A204.1 (cell line): ENCODE data around the gene TBC1D3I.
"Not testable (repeated sequence)": the region's sequence is repeated elsewhere in the genome, so short reads cannot be mapped to it uniquely, and the experiment has no call there.

Experiments
- FAIRE-seq: peaks from 2 replicates; lab custom pipeline; 2012; peaks lifted over from hg19 to GRCh38; lab: Jason Lieb, UNC

TBC1D3I gene

DNA sequence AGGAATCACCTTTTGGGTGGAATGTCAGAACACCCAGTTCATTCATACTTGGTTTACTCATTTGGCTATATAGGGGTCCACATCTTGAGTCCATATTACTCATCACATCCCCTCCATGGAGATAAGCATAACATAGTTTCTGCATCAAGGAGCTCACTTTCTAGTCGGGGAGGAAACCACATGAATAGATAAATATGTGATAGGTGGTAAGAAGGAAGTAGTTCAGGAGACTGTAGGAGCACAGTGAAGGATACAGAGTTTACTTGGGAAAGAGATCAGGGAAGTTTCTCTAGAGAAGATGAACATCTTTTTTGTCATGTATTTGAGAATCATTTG is 57.9 kb downstream of the TBC1D3I start:
- not testable (repeated sequence) for FAIRE-seq

DNA sequence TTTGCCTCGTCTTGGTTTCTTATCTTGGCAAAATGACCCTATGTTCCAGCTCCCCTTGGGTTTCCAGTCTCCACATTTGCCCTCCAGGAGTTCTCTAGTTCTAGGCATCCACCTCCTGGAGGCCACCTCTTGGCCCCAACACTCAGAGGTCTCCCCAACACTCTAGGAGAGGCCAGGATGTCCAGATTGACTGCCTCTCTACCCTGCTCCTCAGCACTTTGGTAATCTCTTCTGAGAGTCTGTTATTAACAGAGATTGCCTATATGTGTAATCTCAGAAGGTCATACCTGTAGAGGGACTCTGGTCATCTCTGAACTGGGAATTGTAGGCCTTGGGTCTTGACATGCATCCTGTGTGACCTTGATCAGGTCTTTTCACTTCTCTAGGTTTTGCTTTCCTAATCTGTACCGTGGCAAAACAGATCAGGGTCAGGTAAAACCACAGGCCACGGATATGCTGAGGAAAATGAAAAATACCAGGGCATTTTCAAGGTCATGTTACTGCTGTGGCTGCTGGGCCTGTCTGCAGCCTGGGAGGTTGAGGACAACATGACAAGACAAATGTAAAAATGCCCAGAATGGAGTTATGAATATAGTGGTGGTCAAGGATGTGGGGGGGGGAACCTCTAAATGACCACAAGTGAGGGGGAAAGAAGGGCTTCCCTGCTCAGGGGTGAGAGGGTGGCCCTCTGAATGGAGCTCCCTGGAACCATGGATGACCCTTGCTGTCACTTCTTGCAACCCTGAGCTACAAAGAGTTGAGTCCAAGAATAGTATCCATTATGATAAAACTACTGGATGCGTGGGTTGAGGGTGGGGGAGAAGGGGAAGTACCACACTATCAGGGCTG is 58.5 kb downstream of the TBC1D3I start:
- FAIRE-seq: no peak

DNA sequence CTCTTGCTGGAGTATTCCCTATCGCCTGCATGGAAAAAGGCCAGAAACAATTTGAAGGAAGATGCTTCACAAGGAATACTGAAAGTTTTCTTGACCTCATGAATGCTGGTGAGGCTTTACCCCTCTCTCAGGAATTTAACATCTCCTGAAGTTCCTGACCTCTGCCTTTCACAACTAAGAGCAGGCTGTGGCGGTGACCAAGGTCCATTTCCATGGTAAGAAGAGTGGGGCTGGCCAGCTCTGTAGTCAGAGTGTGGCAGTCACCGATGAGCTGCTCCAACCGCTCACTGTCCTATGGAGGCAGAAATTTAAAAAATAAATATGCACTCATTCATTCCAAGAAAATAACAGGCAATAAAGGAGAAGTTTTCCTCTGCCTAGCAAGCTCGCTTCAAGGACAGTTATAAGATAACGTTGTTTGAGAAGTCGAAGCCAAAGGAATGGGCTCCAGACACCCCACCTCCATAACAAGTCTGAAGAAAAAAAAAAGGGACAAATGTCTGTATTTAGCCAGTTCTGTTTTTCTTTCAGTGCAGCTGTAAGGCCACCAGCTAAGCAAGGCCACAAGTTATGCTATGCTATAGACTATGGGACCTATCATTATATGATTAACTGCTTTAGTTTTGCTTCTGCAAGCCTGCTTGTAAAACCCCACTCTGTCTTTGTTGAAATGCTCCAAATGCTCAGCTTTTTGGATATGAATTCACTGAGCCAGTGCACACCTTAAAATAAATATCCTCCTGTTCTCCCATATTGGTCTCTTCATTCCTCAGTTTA is 59.5 kb downstream of the TBC1D3I start:
- FAIRE-seq: no peak
